HepG2 (cell line): ENCODE results near the gene THRA. TPM values are rescaled to one million over a fixed set of nuclear protein-coding genes. Genes with fewer than 3 reads are reported as not detected.

ENCODE experiments used
- ATAC-seq: fragments of 200-7000 bp; cut with Tn5 transposase; 3 replicates; pipeline ENCODE4 v1.9.1; 2020; ENCODE audit warnings: mild to moderate bottlenecking, moderate library complexity
- BruUV-seq: library from RNA; stranded (reverse); fragments of 400-500 nt; replicated peaks from 2 replicates; lab custom pipeline; 2021; lab: Mats Ljungman, UMichigan
- CTCF ChIA-PET: fragments of 300-600 bp; formaldehyde crosslinking; extraction: SDS; loops from one replicate; lab custom pipeline; 2021; ENCODE audit warnings: low total read pairs, inconsistent platforms, low intra/inter-chr PET ratio; lab: Yijun Ruan, JAX
- POLR2A ChIA-PET: fragments of 350-600 bp; sonication (Branson Sonifier 250); formaldehyde crosslinking; loops from one replicate; lab custom pipeline; 2020; ENCODE audit warnings: antibody characterized with exemption, inconsistent platforms; lab: Yijun Ruan, JAX
- DNase-seq: peaks from one replicate; pipeline ENCODE4 v3.0.0-alpha.2; 2015; ENCODE audit warnings: low spot score
- FAIRE-seq: peaks from 3 replicates; lab custom pipeline; 2011; peaks lifted over from hg19 to GRCh38; lab: Jason Lieb, UNC
- H2AFZ ChIP-seq: one replicate; pipeline ENCODE4 v1.6.1; 2011; ENCODE audit warnings: low read length, inconsistent platforms
- H3K27ac ChIP-seq: fragments of 300-600 bp; 3 replicates; pipeline ENCODE4 v1.8.0; 2011; ENCODE audit warnings: mixed run types, mild to moderate bottlenecking, mixed read lengths, low read length, inconsistent platforms; ENCODE audit not compliant: insufficient read depth; ENCODE audit errors: extremely low read length
- H3K27me3 ChIP-seq, 2 experiments: fragments of 200-600 bp in 1 of 2; 2 replicates in 1 of 2; 3 replicates in 1 of 2; pipeline versions ENCODE4 v1.6.0 to v1.8.0; 2011; ENCODE audit warnings: low read length in 2 of 2, mild to moderate bottlenecking in 2 of 2, moderate library complexity in 2 of 2, inconsistent platforms in 1 of 2; ENCODE audit not compliant: insufficient read depth in 2 of 2, control insufficient read depth in 1 of 2
- H3K36me3 ChIP-seq, 2 experiments: fragments of 200-600 bp in 1 of 2; replicated peaks in 1 of 2; 2 replicates in 1 of 2; 3 replicates in 1 of 2; pipeline versions ENCODE4 v1.5.1 to v1.8.0; 2011; ENCODE audit warnings: low read length in 2 of 2, inconsistent platforms in 1 of 2; ENCODE audit not compliant: insufficient read depth in 2 of 2, control insufficient read depth in 1 of 2
- H3K4me1 ChIP-seq: 2 replicates; pipeline ENCODE4 v1.5.1; 2012; ENCODE audit warnings: low read length, inconsistent platforms; ENCODE audit not compliant: insufficient read depth
- H3K4me2 ChIP-seq: 2 replicates; pipeline ENCODE4 v1.6.0; 2011; ENCODE audit warnings: low read depth, low read length, inconsistent platforms
- H3K4me3 ChIP-seq, 3 experiments: fragments of 200-600 bp in 1 of 3; sonication (generic), shearing (Covaris generic) in 1 of 3; replicated peaks in 1 of 3; 2 replicates each; pipeline ENCODE4 v1.5.1; 2011 to 2016; ENCODE audit warnings: low read length in 3 of 3, inconsistent platforms in 2 of 3, low read depth in 2 of 3, mild to moderate bottlenecking in 2 of 3, control low read depth in 1 of 3, mixed read lengths in 1 of 3; ENCODE audit not compliant: insufficient read depth in 1 of 3
- H3K79me2 ChIP-seq: one replicate; pipeline ENCODE4 v1.6.1; 2011; ENCODE audit warnings: low read length, inconsistent platforms; ENCODE audit not compliant: insufficient read depth
- H3K9ac ChIP-seq: 2 replicates; pipeline ENCODE4 v1.6.0; 2011; ENCODE audit warnings: mild to moderate bottlenecking, low read depth, low read length, inconsistent platforms; ENCODE audit not compliant: insufficient read depth
- H3K9me3 ChIP-seq: 2 replicates; pipeline ENCODE4 v1.5.1; 2012; ENCODE audit warnings: mild to moderate bottlenecking, low read length
- H4K20me1 ChIP-seq: 2 replicates; pipeline ENCODE4 v1.6.0; 2011; ENCODE audit warnings: inconsistent platforms, mild to moderate bottlenecking, low read length, moderate library complexity; ENCODE audit not compliant: insufficient read depth
- GATAD2A ChIP-seq: IDR thresholded peaks from 2 replicates; pipeline ENCODE4 v1.6.1; 2016
- ZNF292 ChIP-seq: sonication (generic); formaldehyde crosslinking; IDR thresholded peaks from 2 replicates; pipeline ENCODE4 v1.8.1; 2022; ENCODE audit warnings: mild to moderate bottlenecking, low read depth, missing genetic modification reagents, borderline replicate concordance
- WGBS: methylation state at CpG from one replicate; pipeline ENCODE4 v1.1.6; 2017; ENCODE audit warnings: low lambda C conversion rate; 5-methylcytosine and 5-hydroxymethylcytosine counted together
- in situ Hi-C: cut with HindIII; loops from 2 replicates; pipeline ENCODE4 v1.10.0; 2017; ENCODE audit warnings: low pct_unique_long_range_greater_than_20kb; ENCODE audit not compliant: extremely low pct_ligation_motif_present
- intact Hi-C: fragments of 100-400 bp; cut with micrococcal nuclease; formaldehyde crosslinking; loops from one replicate; pipeline ENCODE4 v1.10.0; 2022; ENCODE audit not compliant: unreplicated experiment
- polyA plus RNA-seq, 8 experiments: library from polyadenylated mRNA; depleted of rRNA in 3 of 8; stranded (reverse) in 7 of 8; unstranded in 1 of 8; fragments of >200 nt; fragmentation: Illumina TruSeq in 4 of 8; extraction: Trizol in 4 of 8; gene quantifications; 2 replicates each; pipeline versions ENCODE4 v1.2.1 to v1.2.3, GENCODE V29; 2011 to 2016; ENCODE audit warnings: low read depth in 4 of 8, missing spikeins in 1 of 8, mixed read lengths in 1 of 8; ENCODE audit not compliant: insufficient read depth in 1 of 8
- total RNA-seq, 5 experiments: library from RNA; depleted of rRNA; stranded (reverse); fragments of >200 nt; fragmentation: Illumina TruSeq; extraction: Trizol; gene quantifications; 2 replicates each; pipeline ENCODE4 v1.2.3, GENCODE V29; 2016; ENCODE audit warnings: low read depth in 1 of 5
- TF ChIP-seq, protein P1 (sequence below): sonication (generic); formaldehyde crosslinking; IDR thresholded peaks from one replicate; pipeline ENCODE4 v1.5.1; 2020; ENCODE audit warnings: mild to moderate bottlenecking, missing genetic modification reagents; ENCODE audit errors: not compliant biosample characterization
- TF ChIP-seq, protein P2 (sequence below): sonication (generic); formaldehyde crosslinking; IDR thresholded peaks from 2 replicates; pipeline ENCODE4 v1.4.0; 2020; ENCODE audit warnings: mild to moderate bottlenecking, missing genetic modification reagents

Gene THRA
- total and polyA plus RNA-seq, 2 of the 13 experiments (the other 11 are each of a cell fraction or from before 2014, with no cell fraction given) = 8.0 to 9.9 TPM

DNA sequence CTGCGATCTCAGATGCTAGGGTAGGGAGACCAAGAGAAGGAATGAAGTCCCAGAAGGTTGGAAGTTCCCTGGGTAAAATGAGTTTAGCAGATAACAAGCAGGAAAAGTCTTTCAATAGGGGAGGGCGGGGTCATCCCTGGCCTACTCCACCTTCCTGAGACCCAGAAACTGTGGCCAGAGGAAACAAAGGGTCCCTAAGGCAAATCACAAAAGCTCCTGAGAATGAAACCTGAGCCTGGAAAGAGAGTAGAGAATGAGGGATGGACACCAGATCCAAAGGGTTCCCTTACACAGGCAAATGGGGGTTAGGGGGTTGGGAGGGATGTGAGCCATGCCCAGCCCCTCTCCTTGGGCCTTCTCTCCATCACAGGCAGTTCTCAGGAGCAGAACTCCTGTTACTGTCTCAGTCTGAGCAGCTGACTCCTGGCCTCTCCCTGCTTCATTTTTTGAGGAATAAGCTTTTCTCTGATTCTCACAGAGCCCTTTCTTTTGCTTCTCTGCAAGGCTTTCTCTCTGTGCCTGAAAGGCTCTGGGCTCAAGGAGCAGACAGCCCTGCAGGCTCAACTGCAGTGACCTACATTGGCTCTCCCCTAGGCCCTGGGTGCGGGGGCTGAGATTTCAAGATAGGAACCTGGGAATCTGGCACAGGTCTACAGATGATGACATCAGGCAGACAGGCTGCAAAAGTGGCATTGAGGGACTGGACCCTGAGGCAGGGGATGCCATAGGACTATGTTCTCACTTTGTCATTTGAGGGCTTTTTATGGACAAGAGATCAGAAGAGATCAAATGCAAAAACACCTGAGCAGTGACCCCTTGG lies 47.5 kb downstream of the THRA start (continued):
- TF ChIP-seq GATAD2A (peak; percentile 16; the same call in 1 of the 2 replicates), ZNF292 (CRISPR knock-in tag) (0 out of 2 replicates have a peak, but pooled peaks have one; percentile 10)

DNA sequence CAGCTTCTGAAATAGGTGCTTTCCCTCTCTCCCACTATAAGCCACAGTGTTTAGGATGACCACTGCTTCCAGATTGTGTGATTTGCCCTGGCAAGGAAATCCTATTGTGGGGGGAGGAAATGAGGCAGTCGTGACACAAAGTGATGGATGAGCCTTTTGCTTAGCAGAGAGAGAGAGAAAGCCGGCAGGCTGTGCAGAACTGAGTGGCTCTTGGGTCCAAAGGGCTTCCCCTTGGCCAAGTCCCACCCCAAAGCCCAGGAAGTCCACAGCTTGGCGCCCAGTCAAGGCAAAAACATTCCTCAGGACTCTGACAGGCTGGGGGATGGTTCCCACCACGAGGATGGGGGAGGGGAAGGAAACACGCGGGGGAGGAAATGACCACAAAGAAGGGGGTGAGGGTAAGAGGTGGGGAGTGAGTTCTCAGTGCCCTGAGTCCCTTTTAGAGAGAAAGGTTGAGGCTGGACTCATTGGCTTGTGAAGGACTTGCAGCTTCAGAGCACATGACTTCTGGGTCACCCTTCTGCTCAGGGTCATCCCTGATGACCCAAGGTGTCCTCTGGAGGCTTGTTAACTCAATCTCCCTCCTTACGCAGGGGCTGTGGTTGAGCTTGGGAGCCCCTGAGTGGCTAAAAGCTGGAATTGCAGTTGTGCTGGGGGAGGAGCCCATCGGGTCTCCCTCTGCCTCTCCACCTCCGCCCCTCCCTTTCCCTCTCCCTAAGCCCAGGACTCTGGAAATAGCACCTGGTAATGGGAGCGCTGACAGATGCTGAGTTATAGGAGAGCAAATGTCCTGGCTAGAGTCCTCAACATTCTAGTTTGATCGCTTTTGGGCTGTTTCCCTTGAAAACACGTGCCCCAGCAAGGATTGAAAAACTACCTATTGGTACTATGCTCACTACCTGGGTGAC lies 48.7 kb downstream of the THRA start:
- Histone ChIP-seq H3K4me1 (peaks cover 99% of the 10 kb centered on the region), H3K4me2 (peak overlapping the region; percentile 93), H2AFZ (no peak overlapping the region), H3K27ac (peak overlapping the region; percentile 67), H3K79me2 (no peaks in the 10 kb centered on the region), H4K20me1 (no peaks in the 10 kb centered on the region), H3K9me3 (no peaks in the 10 kb centered on the region), H3K9ac (peak overlapping the region; percentile 60), H3K36me3 (no peaks in the 10 kb centered on the region), H3K4me3 (peak overlapping the region; percentile 24 to 67 (median 37)), H3K27me3 (no peaks in the 10 kb centered on the region; a peak in 1 of 5 replicates)
- in situ Hi-C loops (loop anchor here (5.0 kb wide), 1 partner anchor 56 kb away; no protein-coding TSS in a partner anchor), intact Hi-C loops (loop anchor here (1.0 kb wide), 1 partner anchor 48 kb away; no protein-coding TSS in a partner anchor)
- ATAC-seq (peak; percentile 66), FAIRE-seq (peak; percentile 77), DNase-seq (peak; percentile 95)
- CTCF ChIA-PET = interaction anchor here (0.7 to 2.4 kb wide), 11 partner anchors 10 to 98 kb away, joined by 3 to 31 read pairs (median 4); partner anchors contain the start of gene THRA
- BruUV-seq = no TSS peak
- POLR2A ChIA-PET = interaction anchor here (0.6 to 7.3 kb wide), 24 partner anchors 11 to 177 kb away, joined by 3 to 568 read pairs (median 6); partner anchors contain the start of genes CASC3, CDC6, CSF3 and MED24
- 2% methylated on average over 12 of the region's 12 CpGs for WGBS
- TF ChIP-seq, protein P1, sequence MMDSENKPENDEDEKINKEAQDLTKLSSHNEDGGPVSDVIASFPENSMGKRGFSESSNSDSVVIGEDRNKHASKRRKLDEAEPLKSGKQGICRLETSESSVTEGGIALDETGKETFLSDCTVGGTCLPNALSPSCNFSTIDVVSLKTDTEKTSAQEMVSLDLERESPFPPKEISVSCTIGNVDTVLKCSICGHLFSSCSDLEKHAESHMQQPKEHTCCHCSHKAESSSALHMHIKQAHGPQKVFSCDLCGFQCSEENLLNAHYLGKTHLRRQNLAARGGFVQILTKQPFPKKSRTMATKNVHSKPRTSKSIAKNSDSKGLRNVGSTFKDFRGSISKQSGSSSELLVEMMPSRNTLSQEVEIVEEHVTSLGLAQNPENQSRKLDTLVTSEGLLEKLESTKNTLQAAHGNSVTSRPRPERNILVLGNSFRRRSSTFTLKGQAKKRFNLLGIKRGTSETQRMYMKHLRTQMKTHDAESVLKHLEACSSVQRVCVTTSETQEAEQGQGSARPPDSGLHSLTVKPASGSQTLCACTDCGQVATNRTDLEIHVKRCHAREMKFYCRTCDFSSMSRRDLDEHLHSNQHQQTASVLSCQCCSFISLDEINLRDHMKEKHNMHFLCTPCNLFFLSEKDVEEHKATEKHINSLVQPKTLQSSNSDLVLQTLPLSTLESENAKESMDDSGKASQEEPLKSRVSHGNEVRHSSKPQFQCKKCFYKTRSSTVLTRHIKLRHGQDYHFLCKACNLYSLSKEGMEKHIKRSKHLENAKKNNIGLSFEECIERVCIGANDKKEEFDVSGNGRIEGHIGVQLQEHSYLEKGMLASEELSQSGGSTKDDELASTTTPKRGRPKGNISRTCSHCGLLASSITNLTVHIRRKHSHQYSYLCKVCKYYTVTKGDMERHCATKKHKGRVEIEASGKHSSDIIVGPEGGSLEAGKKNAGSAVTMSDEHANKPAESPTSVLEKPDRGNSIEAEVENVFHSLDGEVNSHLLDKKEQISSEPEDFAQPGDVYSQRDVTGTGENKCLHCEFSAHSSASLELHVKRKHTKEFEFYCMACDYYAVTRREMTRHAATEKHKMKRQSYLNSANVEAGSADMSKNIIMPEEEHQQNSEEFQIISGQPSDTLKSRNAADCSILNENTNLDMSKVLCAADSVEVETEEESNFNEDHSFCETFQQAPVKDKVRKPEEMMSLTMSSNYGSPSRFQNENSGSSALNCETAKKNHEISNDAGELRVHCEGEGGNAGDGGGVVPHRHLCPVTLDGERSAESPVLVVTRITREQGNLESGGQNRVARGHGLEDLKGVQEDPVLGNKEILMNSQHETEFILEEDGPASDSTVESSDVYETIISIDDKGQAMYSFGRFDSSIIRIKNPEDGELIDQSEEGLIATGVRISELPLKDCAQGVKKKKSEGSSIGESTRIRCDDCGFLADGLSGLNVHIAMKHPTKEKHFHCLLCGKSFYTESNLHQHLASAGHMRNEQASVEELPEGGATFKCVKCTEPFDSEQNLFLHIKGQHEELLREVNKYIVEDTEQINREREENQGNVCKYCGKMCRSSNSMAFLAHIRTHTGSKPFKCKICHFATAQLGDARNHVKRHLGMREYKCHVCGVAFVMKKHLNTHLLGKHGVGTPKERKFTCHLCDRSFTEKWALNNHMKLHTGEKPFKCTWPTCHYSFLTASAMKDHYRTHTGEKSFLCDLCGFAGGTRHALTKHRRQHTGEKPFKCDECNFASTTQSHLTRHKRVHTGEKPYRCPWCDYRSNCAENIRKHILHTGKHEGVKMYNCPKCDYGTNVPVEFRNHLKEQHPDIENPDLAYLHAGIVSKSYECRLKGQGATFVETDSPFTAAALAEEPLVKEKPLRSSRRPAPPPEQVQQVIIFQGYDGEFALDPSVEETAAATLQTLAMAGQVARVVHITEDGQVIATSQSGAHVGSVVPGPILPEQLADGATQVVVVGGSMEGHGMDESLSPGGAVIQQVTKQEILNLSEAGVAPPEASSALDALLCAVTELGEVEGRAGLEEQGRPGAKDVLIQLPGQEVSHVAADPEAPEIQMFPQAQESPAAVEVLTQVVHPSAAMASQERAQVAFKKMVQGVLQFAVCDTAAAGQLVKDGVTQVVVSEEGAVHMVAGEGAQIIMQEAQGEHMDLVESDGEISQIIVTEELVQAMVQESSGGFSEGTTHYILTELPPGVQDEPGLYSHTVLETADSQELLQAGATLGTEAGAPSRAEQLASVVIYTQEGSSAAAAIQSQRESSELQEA (CRISPR knock-in tag) = peak; percentile 28
- TF ChIP-seq, protein P2, sequence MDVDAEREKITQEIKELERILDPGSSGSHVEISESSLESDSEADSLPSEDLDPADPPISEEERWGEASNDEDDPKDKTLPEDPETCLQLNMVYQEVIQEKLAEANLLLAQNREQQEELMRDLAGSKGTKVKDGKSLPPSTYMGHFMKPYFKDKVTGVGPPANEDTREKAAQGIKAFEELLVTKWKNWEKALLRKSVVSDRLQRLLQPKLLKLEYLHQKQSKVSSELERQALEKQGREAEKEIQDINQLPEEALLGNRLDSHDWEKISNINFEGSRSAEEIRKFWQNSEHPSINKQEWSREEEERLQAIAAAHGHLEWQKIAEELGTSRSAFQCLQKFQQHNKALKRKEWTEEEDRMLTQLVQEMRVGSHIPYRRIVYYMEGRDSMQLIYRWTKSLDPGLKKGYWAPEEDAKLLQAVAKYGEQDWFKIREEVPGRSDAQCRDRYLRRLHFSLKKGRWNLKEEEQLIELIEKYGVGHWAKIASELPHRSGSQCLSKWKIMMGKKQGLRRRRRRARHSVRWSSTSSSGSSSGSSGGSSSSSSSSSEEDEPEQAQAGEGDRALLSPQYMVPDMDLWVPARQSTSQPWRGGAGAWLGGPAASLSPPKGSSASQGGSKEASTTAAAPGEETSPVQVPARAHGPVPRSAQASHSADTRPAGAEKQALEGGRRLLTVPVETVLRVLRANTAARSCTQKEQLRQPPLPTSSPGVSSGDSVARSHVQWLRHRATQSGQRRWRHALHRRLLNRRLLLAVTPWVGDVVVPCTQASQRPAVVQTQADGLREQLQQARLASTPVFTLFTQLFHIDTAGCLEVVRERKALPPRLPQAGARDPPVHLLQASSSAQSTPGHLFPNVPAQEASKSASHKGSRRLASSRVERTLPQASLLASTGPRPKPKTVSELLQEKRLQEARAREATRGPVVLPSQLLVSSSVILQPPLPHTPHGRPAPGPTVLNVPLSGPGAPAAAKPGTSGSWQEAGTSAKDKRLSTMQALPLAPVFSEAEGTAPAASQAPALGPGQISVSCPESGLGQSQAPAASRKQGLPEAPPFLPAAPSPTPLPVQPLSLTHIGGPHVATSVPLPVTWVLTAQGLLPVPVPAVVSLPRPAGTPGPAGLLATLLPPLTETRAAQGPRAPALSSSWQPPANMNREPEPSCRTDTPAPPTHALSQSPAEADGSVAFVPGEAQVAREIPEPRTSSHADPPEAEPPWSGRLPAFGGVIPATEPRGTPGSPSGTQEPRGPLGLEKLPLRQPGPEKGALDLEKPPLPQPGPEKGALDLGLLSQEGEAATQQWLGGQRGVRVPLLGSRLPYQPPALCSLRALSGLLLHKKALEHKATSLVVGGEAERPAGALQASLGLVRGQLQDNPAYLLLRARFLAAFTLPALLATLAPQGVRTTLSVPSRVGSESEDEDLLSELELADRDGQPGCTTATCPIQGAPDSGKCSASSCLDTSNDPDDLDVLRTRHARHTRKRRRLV (CRISPR knock-in tag) = no peak
